A549 (cell line): ENCODE results near the gene RAB3C.

Experiments used
- MAFK ChIP-seq: fragments of 450-650 bp; IDR thresholded peaks from 2 replicates; pipeline ENCODE4 v1.6.1; 2014; ENCODE audit not compliant: partially characterized antibody
- POLR2A ChIP-seq: IDR thresholded peaks from 2 replicates; pipeline ENCODE4 v1.6.1; 2012; ENCODE audit warnings: mild to moderate bottlenecking, low read length
- TF ChIP-seq, protein P1 (sequence below): IDR thresholded peaks from 2 replicates; pipeline ENCODE4 v1.6.1; 2012
- TF ChIP-seq, protein P2 (sequence below): fragments of >200 bp; sonication (Bioruptor Twin); formaldehyde crosslinking; IDR thresholded peaks from 3 replicates; pipeline ENCODE4 v1.5.1; 2016

- TF ChIP-seq, protein P1, sequence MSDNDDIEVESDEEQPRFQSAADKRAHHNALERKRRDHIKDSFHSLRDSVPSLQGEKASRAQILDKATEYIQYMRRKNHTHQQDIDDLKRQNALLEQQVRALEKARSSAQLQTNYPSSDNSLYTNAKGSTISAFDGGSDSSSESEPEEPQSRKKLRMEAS, result no peak
- TF ChIP-seq, protein P2, sequence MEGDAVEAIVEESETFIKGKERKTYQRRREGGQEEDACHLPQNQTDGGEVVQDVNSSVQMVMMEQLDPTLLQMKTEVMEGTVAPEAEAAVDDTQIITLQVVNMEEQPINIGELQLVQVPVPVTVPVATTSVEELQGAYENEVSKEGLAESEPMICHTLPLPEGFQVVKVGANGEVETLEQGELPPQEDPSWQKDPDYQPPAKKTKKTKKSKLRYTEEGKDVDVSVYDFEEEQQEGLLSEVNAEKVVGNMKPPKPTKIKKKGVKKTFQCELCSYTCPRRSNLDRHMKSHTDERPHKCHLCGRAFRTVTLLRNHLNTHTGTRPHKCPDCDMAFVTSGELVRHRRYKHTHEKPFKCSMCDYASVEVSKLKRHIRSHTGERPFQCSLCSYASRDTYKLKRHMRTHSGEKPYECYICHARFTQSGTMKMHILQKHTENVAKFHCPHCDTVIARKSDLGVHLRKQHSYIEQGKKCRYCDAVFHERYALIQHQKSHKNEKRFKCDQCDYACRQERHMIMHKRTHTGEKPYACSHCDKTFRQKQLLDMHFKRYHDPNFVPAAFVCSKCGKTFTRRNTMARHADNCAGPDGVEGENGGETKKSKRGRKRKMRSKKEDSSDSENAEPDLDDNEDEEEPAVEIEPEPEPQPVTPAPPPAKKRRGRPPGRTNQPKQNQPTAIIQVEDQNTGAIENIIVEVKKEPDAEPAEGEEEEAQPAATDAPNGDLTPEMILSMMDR, result no peak
- TF ChIP-seq MAFK (no peak), POLR2A (no peak)
These were observed 46.6 kb downstream of the RAB3C start for GRCh38 chr5:58629271-58630159.
